Measurements from ENCODE around the gene NEUROD2. TPM values are rescaled to one million over a fixed set of nuclear protein-coding genes. Genes with fewer than 3 reads are reported as not detected.
A peak's percentile ranks its signal among the peaks of the same experiment; 100 is the strongest.

NEUROD2 gene
- total and polyA plus RNA-seq, 2 of the 13 experiments (the other 11 are each of a cell fraction or from before 2014, with no cell fraction given) = not detected

GRCh38 chr17:39618956-39619785 is 11.5 kb upstream of the NEUROD2 start (continued):
- TF ChIP-seq RERE (CRISPR knock-in tag; IDR thresholded peaks at IDR 0.05; ENCODE audit: low read depth) (no peak), BATF2 (CRISPR knock-in tag; IDR thresholded peaks at IDR 0.05) (no peak), SNAPC2 (CRISPR knock-in tag; IDR thresholded peaks at IDR 0.05) (no peak), RFXANK (CRISPR knock-in tag; IDR thresholded peaks at IDR 0.05) (no peak), HIVEP1 (CRISPR knock-in tag; IDR thresholded peaks at IDR 0.05) (peak; percentile 0; the same call in 1 of the 2 replicates), ESRRA (CRISPR knock-in tag; IDR thresholded peaks at IDR 0.05; ENCODE audit: low read depth) (peak; percentile 93; the same call in 1 of the 2 replicates), NCOA2 (CRISPR knock-in tag; IDR thresholded peaks at IDR 0.05) (no peak), TBX2 (CRISPR knock-in tag; IDR thresholded peaks at IDR 0.05; ENCODE audit: borderline replicate concordance) (0 out of 2 replicates have a peak, but pooled peaks have one; percentile 22), ZNF788 (CRISPR knock-in tag; IDR thresholded peaks at IDR 0.05; ENCODE audit: borderline replicate concordance) (0 out of 2 replicates have a peak, but pooled peaks have one; percentile 16), ZNF792 (CRISPR knock-in tag; IDR thresholded peaks at IDR 0.05) (no peak), HOXA7 (CRISPR knock-in tag; IDR thresholded peaks at IDR 0.05) (no peak), ZBTB1 (CRISPR knock-in tag; IDR thresholded peaks at IDR 0.05; ENCODE audit: borderline replicate concordance) (no peak), ZUFSP (CRISPR knock-in tag; IDR thresholded peaks at IDR 0.05; ENCODE audit: borderline replicate concordance) (no peak), FIP1L1 (IDR thresholded peaks at IDR 0.05; ENCODE audit: borderline replicate concordance, insufficient read depth, low read depth, low read length) (no peak), KDM4B (CRISPR knock-in tag; IDR thresholded peaks at IDR 0.05) (no peak), ZMYM3 (CRISPR knock-in tag; IDR thresholded peaks at IDR 0.05) (no peak), CREB3 (CRISPR knock-in tag; IDR thresholded peaks at IDR 0.05) (no peak), THAP8 (CRISPR knock-in tag; IDR thresholded peaks at IDR 0.05; ENCODE audit: borderline replicate concordance) (no peak), TGIF2 (CRISPR knock-in tag; IDR thresholded peaks at IDR 0.05) (no peak), GFI1 (CRISPR knock-in tag; IDR thresholded peaks at IDR 0.05; ENCODE audit: borderline replicate concordance) (no peak), ZNF746 (CRISPR knock-in tag; IDR thresholded peaks at IDR 0.05) (no peak)

Measured in HepG2 (cell line).